ENCODE data around the gene PAQR8.

DNA sequence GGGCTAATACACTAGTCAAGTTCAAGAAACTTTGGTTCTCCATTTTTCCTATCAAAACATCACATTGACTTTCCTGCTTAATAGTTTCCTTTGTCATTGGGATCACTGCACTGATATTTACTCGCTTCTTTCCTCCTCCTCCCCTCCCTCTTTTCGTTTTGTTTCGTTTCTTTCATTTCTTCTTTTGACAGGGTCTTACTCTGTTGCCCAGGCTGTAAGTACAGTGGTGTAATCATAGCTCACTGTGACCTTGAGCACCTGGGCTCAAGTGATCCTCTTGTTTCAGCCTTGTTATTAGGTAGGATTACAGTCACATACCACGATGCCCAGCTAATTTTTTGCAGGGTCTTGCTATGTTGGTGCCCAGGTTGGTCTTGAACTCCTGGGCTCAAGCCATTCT lies 12.3 kb downstream of the PAQR8 start:
- TF ChIP-seq, protein P1, sequence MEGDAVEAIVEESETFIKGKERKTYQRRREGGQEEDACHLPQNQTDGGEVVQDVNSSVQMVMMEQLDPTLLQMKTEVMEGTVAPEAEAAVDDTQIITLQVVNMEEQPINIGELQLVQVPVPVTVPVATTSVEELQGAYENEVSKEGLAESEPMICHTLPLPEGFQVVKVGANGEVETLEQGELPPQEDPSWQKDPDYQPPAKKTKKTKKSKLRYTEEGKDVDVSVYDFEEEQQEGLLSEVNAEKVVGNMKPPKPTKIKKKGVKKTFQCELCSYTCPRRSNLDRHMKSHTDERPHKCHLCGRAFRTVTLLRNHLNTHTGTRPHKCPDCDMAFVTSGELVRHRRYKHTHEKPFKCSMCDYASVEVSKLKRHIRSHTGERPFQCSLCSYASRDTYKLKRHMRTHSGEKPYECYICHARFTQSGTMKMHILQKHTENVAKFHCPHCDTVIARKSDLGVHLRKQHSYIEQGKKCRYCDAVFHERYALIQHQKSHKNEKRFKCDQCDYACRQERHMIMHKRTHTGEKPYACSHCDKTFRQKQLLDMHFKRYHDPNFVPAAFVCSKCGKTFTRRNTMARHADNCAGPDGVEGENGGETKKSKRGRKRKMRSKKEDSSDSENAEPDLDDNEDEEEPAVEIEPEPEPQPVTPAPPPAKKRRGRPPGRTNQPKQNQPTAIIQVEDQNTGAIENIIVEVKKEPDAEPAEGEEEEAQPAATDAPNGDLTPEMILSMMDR (conservative IDR thresholded peaks at IDR 0.05; ENCODE audit: low read length): no peak
- TF ChIP-seq EZH2phosphoT487 (IDR thresholded peaks at IDR 0.05; ENCODE audit: borderline replicate concordance, low read depth, low read length): no peak
